Activated CD4-positive, alpha-beta T cell treated with anti-CD3 and anti-CD28 coated beads, Interleukin-2, amount 50 U/mL, for 48 hours (primary cell): ENCODE measurements around the gene KRTAP4-1.
"Not testable (repeated sequence)": the region's sequence is repeated elsewhere in the genome, so short reads cannot be mapped to it uniquely, and the experiment has no call there.

ENCODE experiments used
- DNase-seq, 2 experiments: peaks; one replicate each; pipeline ENCODE4 v3.0.0-alpha.2; 2020

KRTAP4-1 gene

GRCh38 chr17:41184480-41184961, at the start of gene KRTAP4-1:
TSS of gene KRTAP4-1 (minus strand) at chr17:41184911. CDS start at chr17:41184854, 57 bp downstream.
- DNase-seq: no peak

GRCh38 chr17:41232399-41233105, 47.8 kb upstream of the KRTAP4-1 start, which contains the start of gene KRTAP9-3:
TSS of gene KRTAP9-3 (plus strand) at chr17:41232449. CDS start at chr17:41232502, 53 bp downstream.
- not testable (repeated sequence) for DNase-seq

- no peak for DNase-seq
These were observed 47.0 kb upstream of the KRTAP4-1 start for GRCh38 chr17:41231731-41232130.

GRCh38 chr17:41230094-41230493, 45.4 kb upstream of the KRTAP4-1 start:
- no peak for DNase-seq

GRCh38 chr17:41226598-41227095, 41.9 kb upstream of the KRTAP4-1 start, which contains the start of gene KRTAP9-2:
TSS of gene KRTAP9-2 (plus strand) at chr17:41226648. CDS start at chr17:41226655, 7 bp downstream.
- not testable (repeated sequence) for DNase-seq

- no peak for DNase-seq
These were observed 41.3 kb upstream of the KRTAP4-1 start for GRCh38 chr17:41226051-41226450.

- DNase-seq: no peak
These were observed 39.1 kb upstream of the KRTAP4-1 start for GRCh38 chr17:41223821-41224220.

GRCh38 chr17:41215681-41216080, 31.0 kb upstream of the KRTAP4-1 start:
- no peak for DNase-seq

GRCh38 chr17:41212524-41213169, 27.9 kb upstream of the KRTAP4-1 start:
- no peak for DNase-seq

- DNase-seq: no peak
These were observed 27.2 kb upstream of the KRTAP4-1 start for GRCh38 chr17:41211845-41212466.

GRCh38 chr17:41199421-41200078, 14.8 kb upstream of the KRTAP4-1 start:
- DNase-seq: no peak

- DNase-seq: no peak
These were observed 11.4 kb upstream of the KRTAP4-1 start for GRCh38 chr17:41196068-41196467.

GRCh38 chr17:41190328-41190727, 5.6 kb upstream of the KRTAP4-1 start:
- no peak for DNase-seq

GRCh38 chr17:41189837-41190318, 5.2 kb upstream of the KRTAP4-1 start, which contains the start of gene KRTAP9-1:
TSS of gene KRTAP9-1 (plus strand) at chr17:41189887. CDS start at chr17:41189887, 0 bp downstream.
- DNase-seq: not testable (repeated sequence)

GRCh38 chr17:41186872-41187271, 2.2 kb upstream of the KRTAP4-1 start:
- DNase-seq: no peak

- no peak for DNase-seq
These were observed 290 bp upstream of the KRTAP4-1 start for GRCh38 chr17:41185001-41185400.

GRCh38 chr17:41178843-41179616, 5.7 kb downstream of the KRTAP4-1 start:
- no peak for DNase-seq

GRCh38 chr17:41178341-41178740, 6.4 kb downstream of the KRTAP4-1 start:
- no peak for DNase-seq

GRCh38 chr17:41177727-41178271, 6.9 kb downstream of the KRTAP4-1 start, which contains the start of gene KRTAP4-2:
TSS of gene KRTAP4-2 (minus strand) at chr17:41178221. CDS start at chr17:41178164, 57 bp downstream.
- DNase-seq: no peak

GRCh38 chr17:41176744-41177387, 7.8 kb downstream of the KRTAP4-1 start:
- DNase-seq: no peak

GRCh38 chr17:41171886-41172285, 12.8 kb downstream of the KRTAP4-1 start:
- DNase-seq: no peak
